Diencephalon (tissue), 1 donor: ENCODE measurements around the gene ADH5. TPM values are rescaled to one million over a fixed set of nuclear protein-coding genes. Genes with fewer than 3 reads are reported as not detected.

ENCODE experiments used
- total RNA-seq: library from RNA; depleted of rRNA; stranded (reverse); fragments of >200 nt; gene quantifications from one replicate; pipeline ENCODE4 v1.2.3, GENCODE V29; 2014

Gene ADH5
- total RNA-seq, result 104 TPM

DNA sequence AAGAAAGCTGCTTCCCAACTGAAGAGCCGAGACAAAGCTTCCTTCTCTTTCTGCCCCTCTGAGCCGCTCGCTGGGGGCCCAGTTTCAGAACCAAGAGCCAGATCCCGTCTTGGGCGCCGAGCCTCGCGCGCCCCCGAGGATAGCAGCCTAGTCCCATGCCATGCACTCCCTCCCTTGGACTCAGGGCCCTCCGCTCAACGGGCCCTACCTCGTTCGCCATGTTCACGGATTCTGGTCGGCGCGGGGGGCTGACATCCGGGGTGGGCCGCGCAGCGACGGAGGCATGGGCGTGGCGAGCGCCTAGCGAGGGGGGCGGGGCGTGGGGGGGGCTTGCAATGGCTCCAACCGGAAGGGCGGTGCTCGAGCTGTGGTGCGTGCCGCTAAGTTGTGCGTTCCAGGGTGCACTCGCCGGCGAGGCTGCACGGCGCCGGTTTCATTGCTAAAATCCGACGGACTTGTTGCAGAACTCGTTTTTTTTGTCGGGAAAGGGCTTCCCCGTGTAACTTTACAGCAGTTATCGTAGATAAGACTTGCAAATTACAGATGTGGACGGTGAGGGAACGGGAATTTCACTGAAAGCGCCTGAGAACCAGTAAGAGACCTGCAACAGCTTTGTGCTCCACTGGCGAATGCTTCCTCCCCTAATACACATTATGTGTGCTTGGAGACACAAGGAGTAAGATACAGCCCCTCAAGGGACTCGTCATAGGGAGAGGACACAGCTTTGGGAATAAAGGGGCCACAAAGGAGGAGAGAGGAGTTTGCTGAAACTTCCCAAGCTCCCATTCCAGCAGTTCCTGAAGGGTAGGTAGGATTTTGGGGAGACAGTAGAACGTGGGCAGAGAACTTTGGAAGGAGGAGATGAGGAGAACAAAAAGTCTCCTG is at the start of gene ADH5:
Gene ADH5 (minus strand): TSS at position 308 of the 885 bp plus-strand sequence. CDS start 88 bp downstream, at position 220.

Other genes with a start within 250 kb of the ADH5 start
- gene EIF4E, start 159.7 kb downstream of the ADH5 start, total RNA-seq, result 215 TPM
- gene METAP1, start 93.1 kb downstream of the ADH5 start, total RNA-seq, result 24.2 TPM
- not detected for gene ADH4, start 55.5 kb upstream of the ADH5 start, total RNA-seq
- gene ADH6, start 130.5 kb upstream of the ADH5 start, total RNA-seq, result not detected
- gene ADH1A, start 202.2 kb upstream of the ADH5 start, total RNA-seq, result not detected
- gene ADH1B, start 232.6 kb upstream of the ADH5 start, total RNA-seq, result 0.23 TPM